ENCODE measurements around the gene B4GALNT4. TPM values are rescaled to one million over a fixed set of nuclear protein-coding genes. Genes with fewer than 3 reads are reported as not detected.

B4GALNT4 gene
- total and polyA plus RNA-seq, 2 of the 8 experiments (the other 6 are each of a cell fraction or from before 2014, with no cell fraction given) = 40.9 to 76.3 TPM

DNA sequence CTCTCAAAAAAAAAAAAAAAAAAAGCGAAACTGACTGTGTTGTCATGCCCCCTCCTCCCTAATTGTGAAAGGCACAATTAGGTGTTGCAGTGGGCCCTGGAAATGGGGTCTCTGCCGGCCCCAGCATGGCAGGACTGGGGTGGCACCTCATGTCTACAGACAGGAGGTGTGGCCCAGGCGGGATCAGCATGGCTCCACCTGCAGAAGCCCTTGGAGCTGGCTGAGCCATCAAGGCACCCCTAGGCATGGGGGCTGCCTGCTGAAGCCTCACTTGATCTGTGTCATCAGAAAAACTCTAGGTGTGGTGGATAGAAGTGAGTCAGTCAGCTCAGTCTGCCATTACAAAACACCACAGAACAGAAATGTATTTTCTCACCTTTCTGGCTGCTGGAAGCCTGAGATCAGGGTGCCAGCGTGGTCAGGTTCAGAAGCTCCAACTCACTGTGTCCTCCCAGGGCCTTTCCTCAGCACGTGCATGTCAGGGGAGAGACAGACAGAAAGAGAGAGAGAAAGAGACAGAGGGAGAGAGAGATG is 10.1 kb upstream of the B4GALNT4 start:
- FAIRE-seq (no peak), DNase-seq (ENCODE audit: low read depth in 1 of 2, low spot score in 2 of 2) (no peak)
- Histone ChIP-seq H4K8ac (ENCODE audit: extremely low read depth, insufficient read depth, low read length) (no peak overlapping the region), H3K23ac (ENCODE audit: insufficient read length) (no peak overlapping the region), H2BK20ac (ENCODE audit: low read length) (no peak overlapping the region), H3K56ac (replicated peaks; ENCODE audit: insufficient read length, low read depth, low read length) (no peak overlapping the region), H3K4ac (replicated peaks; ENCODE audit: insufficient read length, low read depth, low read length) (no peak overlapping the region), H4K20me1 (replicated peaks in 1 of 2; ENCODE audit: control insufficient read depth in 1 of 2, insufficient read depth in 2 of 2, low read length in 2 of 2) (peaks cover 0 to 16% of the 10 kb centered on the region in 2 experiments), H4K5ac (ENCODE audit: insufficient read length, low read depth, low read length) (no peak overlapping the region), H2AK5ac (ENCODE audit: low read depth, low read length) (no peak overlapping the region), H3K9me3 (ENCODE audit: insufficient read depth in 2 of 2, low read depth in 1 of 2, low read length in 1 of 2) (peaks cover 20 to 31% of the 10 kb centered on the region in 2 experiments), H2BK120ac (replicated peaks; ENCODE audit: low read depth, low read length) (no peak overlapping the region), H3K9ac (replicated peaks in 1 of 4; ENCODE audit: extremely low read depth in 1 of 4, low read depth in 3 of 4, low read length in 3 of 4) (no peak overlapping the region), H3K79me2 (ENCODE audit: control insufficient read depth in 1 of 2, insufficient read depth in 2 of 2, low read length in 2 of 2) (peaks cover 0 to 6% of the 10 kb centered on the region in 2 experiments; a peak in 1 of 4 replicates), H3K36me3 (ENCODE audit: control insufficient read depth in 2 of 4, insufficient read depth in 4 of 4, low read length in 3 of 4) (peaks cover 0 to 13% (median 0%) of the 10 kb centered on the region in 4 experiments; a peak in 1 of 8 replicates), H3K4me1 (replicated peaks in 1 of 4; ENCODE audit: control insufficient read depth in 3 of 4, insufficient read depth in 4 of 4, low read length in 3 of 4) (peaks cover 4 to 10% (median 6%) of the 10 kb centered on the region in 4 experiments), H3K27ac (ENCODE audit: low read depth, low read length) (no peak overlapping the region), H4K91ac (replicated peaks; ENCODE audit: insufficient read length, low read length) (no peak overlapping the region), H2AFZ (ENCODE audit: low read length) (no peak overlapping the region), H2BK15ac (ENCODE audit: low read length) (peak overlapping the region; percentile 72; the same call in 1 of the 2 replicates), H3K18ac (ENCODE audit: extremely low read depth, low read length) (no peak overlapping the region), H3K4me3 (ENCODE audit: extremely low read depth in 1 of 4, insufficient read depth in 2 of 4, low read depth in 3 of 4, low read length in 4 of 4) (no peak overlapping the region), H3K23me2 (ENCODE audit: low read depth, low read length) (peaks cover 20% of the 10 kb centered on the region), H2BK5ac (ENCODE audit: low read depth, low read length) (no peak overlapping the region), H3K79me1 (ENCODE audit: low read depth, low read length) (peaks cover 3% of the 10 kb centered on the region; the same call in 1 of the 2 replicates), H3K4me2 (ENCODE audit: insufficient read depth in 1 of 2, low read depth in 2 of 2, low read length in 2 of 2) (no peak overlapping the region), H3K27me3 (replicated peaks in 1 of 4; ENCODE audit: control insufficient read depth in 3 of 4, extremely low read depth in 1 of 4, insufficient read depth in 3 of 4, low read length in 3 of 4) (peaks cover 0 to 2% (median under 1%) of the 10 kb centered on the region in 4 experiments; a peak in 1 of 7 replicates), H2BK12ac (ENCODE audit: low read depth, low read length) (no peak overlapping the region), H3K14ac (ENCODE audit: insufficient read length) (no peak overlapping the region)
- ChIA-PET CTCF (ENCODE audit: partially characterized antibody) (interaction anchor here (0.9 to 13.4 kb wide), 5 partner anchors 42 to 108 kb away, joined by 3 to 212 read pairs (median 5); partner anchors contain the start of gene IFITM2), POLR2A (ENCODE audit: partially characterized antibody) (interaction anchor here (0.8 kb wide), 1 partner anchor 10 kb away, joined by 3 read pairs; no protein-coding TSS in a partner anchor)
- WGBS, 2 experiments (ENCODE audit: extremely low coverage in 1 of 2, insufficient coverage in 1 of 2, insufficient read length in 1 of 2, insufficient replicate concordance in 2 of 2, low coverage in 1 of 2, low lambda C conversion rate in 2 of 2, missing lambda C conversion rate in 1 of 2) = 89% methylated on average over 4 of the region's 5 CpGs; no CpG with 5 or more reads in 1 of the 2 experiments
- TF ChIP-seq SIRT6 (IDR thresholded peaks at IDR 0.05; ENCODE audit: low read length) (no peak), USF2 (IDR thresholded peaks at IDR 0.05; ENCODE audit: low read length) (no peak), SIN3A (conservative IDR thresholded peaks at IDR 0.05 in 1 of 2, IDR thresholded peaks at IDR 0.05 in 1 of 2; ENCODE audit: low read depth in 1 of 2, low read length in 2 of 2) (no peak), RNF2 (IDR thresholded peaks at IDR 0.05; ENCODE audit: borderline replicate concordance, low read depth, low read length, missing control alignments, poor library complexity, severe bottlenecking) (no peak), HDAC2 (IDR thresholded peaks at IDR 0.05; ENCODE audit: borderline replicate concordance in 1 of 2, low read depth in 2 of 2, low read length in 2 of 2) (no peak), SIX5 (IDR thresholded peaks at IDR 0.05; ENCODE audit: low read depth, low read length) (no peak), POLR2A (IDR thresholded peaks at IDR 0.05; ENCODE audit: control extremely low read depth in 1 of 2, low read depth in 2 of 2, low read length in 2 of 2) (no peak), TAF7 (optimal IDR thresholded peaks at IDR 0.05; ENCODE audit: borderline replicate concordance, low read depth, low read length) (no peak)
- TF ChIP-seq, protein P1, sequence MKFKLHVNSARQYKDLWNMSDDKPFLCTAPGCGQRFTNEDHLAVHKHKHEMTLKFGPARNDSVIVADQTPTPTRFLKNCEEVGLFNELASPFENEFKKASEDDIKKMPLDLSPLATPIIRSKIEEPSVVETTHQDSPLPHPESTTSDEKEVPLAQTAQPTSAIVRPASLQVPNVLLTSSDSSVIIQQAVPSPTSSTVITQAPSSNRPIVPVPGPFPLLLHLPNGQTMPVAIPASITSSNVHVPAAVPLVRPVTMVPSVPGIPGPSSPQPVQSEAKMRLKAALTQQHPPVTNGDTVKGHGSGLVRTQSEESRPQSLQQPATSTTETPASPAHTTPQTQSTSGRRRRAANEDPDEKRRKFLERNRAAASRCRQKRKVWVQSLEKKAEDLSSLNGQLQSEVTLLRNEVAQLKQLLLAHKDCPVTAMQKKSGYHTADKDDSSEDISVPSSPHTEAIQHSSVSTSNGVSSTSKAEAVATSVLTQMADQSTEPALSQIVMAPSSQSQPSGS (IDR thresholded peaks at IDR 0.05; ENCODE audit: low read length) = no peak

All from H1 (cell line).